B cell (primary cell): ENCODE results near the gene BEAN1. TPM values are rescaled to one million over a fixed set of nuclear protein-coding genes. Genes with fewer than 3 reads are reported as not detected.

Source experiments
- ATAC-seq: fragments of 200-7000 bp; cut with Tn5 transposase; one replicate; pipeline ENCODE4 v1.10.0; 2021; ENCODE audit warnings: low read depth, mild to moderate bottlenecking, moderate number of reproducible peaks, moderate library complexity
- CTCF ChIA-PET: fragments of 350-600 bp; sonication (Branson Sonifier 250); formaldehyde crosslinking; loops from one replicate; lab custom pipeline; 2021; ENCODE audit warnings: antibody characterized with exemption, inconsistent platforms; lab: Charles Lee
- POLR2A ChIA-PET: fragments of 350-600 bp; sonication (Branson Sonifier 250); formaldehyde crosslinking; loops from one replicate; lab custom pipeline; 2021; ENCODE audit warnings: antibody characterized with exemption; lab: Charles Lee
- DNase-seq: peaks from one replicate; pipeline ENCODE4 v3.0.0; 2013
- H2AFZ ChIP-seq: 2 replicates; pipeline ENCODE4 v1.6.1; 2012; ENCODE audit warnings: mild to moderate bottlenecking, low read depth, low read length; ENCODE audit not compliant: insufficient read depth, poor library complexity, severe bottlenecking
- H3K27ac ChIP-seq, 2 donors: 1 replicate in 1 of 2; 2 replicates in 1 of 2; pipeline ENCODE4 v1.5.1; 2012 to 2013; ENCODE audit warnings: low read length in 2 of 2, mild to moderate bottlenecking in 2 of 2, moderate library complexity in 1 of 2
- H3K27me3 ChIP-seq, 4 experiments: fragments of 200-600 bp in 1 of 4; sonication (generic) in 1 of 4; replicated peaks in 1 of 4; 1 replicate in 2 of 4; 2 replicates in 2 of 4; pipeline versions ENCODE4 v1.6.1 to v1.7.0; 2013 to 2016; ENCODE audit warnings: low read length in 3 of 4, mild to moderate bottlenecking in 2 of 4, mixed read lengths in 1 of 4, moderate library complexity in 1 of 4; ENCODE audit not compliant: insufficient read depth in 4 of 4, control insufficient read depth in 3 of 4; ENCODE audit errors: control extremely low read depth in 1 of 4
- H3K36me3 ChIP-seq, 2 experiments: replicated peaks in 1 of 2; 1 replicate in 1 of 2; 2 replicates in 1 of 2; pipeline versions ENCODE4 v1.6.1 to v1.7.1; 2013; ENCODE audit warnings: low read length in 1 of 2; ENCODE audit not compliant: insufficient read depth in 2 of 2, control insufficient read depth in 1 of 2; ENCODE audit errors: control extremely low read depth in 1 of 2, extremely low read depth in 1 of 2
- H3K4me1 ChIP-seq, 2 donors: fragments of 200-600 bp in 1 of 2; sonication (generic) in 1 of 2; 1 replicate in 1 of 2; 2 replicates in 1 of 2; pipeline versions ENCODE4 v1.5.1 to v1.6.1; 2013 to 2017; ENCODE audit warnings: low read length in 2 of 2; ENCODE audit not compliant: control insufficient read depth in 2 of 2, insufficient read depth in 2 of 2
- H3K4me2 ChIP-seq: replicated peaks from 2 replicates; pipeline ENCODE3; 2012; ENCODE audit warnings: mild to moderate bottlenecking, low read depth, low read length; ENCODE audit not compliant: poor library complexity, severe bottlenecking
- H3K4me3 ChIP-seq, 5 experiments: fragments of 200-600 bp in 1 of 5; sonication (generic) in 1 of 5; 1 replicate in 3 of 5; 2 replicates in 2 of 5; pipeline versions ENCODE4 v1.5.1 to v1.7.0; 2011 to 2016; ENCODE audit warnings: low read length in 4 of 5, mild to moderate bottlenecking in 4 of 5, low read depth in 2 of 5, control low read depth in 1 of 5, moderate library complexity in 1 of 5; ENCODE audit not compliant: insufficient read depth in 1 of 5; ENCODE audit errors: control extremely low read depth in 1 of 5, extremely low read depth in 1 of 5
- H3K79me2 ChIP-seq: fragments of 200-600 bp; sonication (generic); one replicate; pipeline ENCODE4 v1.6.0; 2016; ENCODE audit warnings: low read length; ENCODE audit not compliant: control insufficient read depth, insufficient read depth
- H3K9ac ChIP-seq: fragments of 200-600 bp; sonication (generic); 2 replicates; pipeline ENCODE4 v1.6.1; 2017; ENCODE audit warnings: mild to moderate bottlenecking, low read length, moderate library complexity
- H3K9me3 ChIP-seq, 3 donors: one replicate each; pipeline versions ENCODE4 v1.6.1 to v1.7.1; 2013; ENCODE audit warnings: low read length in 2 of 3; ENCODE audit not compliant: control insufficient read depth in 2 of 3, insufficient read depth in 1 of 3; ENCODE audit errors: control extremely low read depth in 1 of 3
- H4K20me1 ChIP-seq: 2 replicates; pipeline ENCODE4 v1.6.0; 2012; ENCODE audit warnings: mild to moderate bottlenecking, low read length; ENCODE audit not compliant: insufficient read depth, control insufficient read depth, poor library complexity, severe bottlenecking
- H3K27ac Mint-ChIP-seq: one replicate; pipeline ENCODE4 v1.8.0; 2021; ENCODE audit warnings: mixed read lengths
- H3K27me3 Mint-ChIP-seq: one replicate; pipeline ENCODE4 v1.8.0; 2021; ENCODE audit warnings: mixed read lengths
- H3K4me1 Mint-ChIP-seq: one replicate; pipeline ENCODE4 v1.8.0; 2021; ENCODE audit warnings: mixed read lengths
- H3K4me3 Mint-ChIP-seq: one replicate; pipeline ENCODE4 v1.8.0; 2021; ENCODE audit warnings: mixed read lengths
- H3K9me3 Mint-ChIP-seq: one replicate; pipeline ENCODE4 v1.8.0; 2022; ENCODE audit warnings: mixed read lengths; ENCODE audit not compliant: insufficient read depth
- CTCF ChIP-seq: fragments of 200-600 bp; IDR thresholded peaks from one replicate; pipeline ENCODE4 v1.8.0; 2022; ENCODE audit warnings: antibody characterized with exemption, mild to moderate bottlenecking
- EZH2 ChIP-seq: IDR thresholded peaks from 2 replicates; pipeline ENCODE4 v1.6.1; 2012; ENCODE audit warnings: borderline replicate concordance, low read depth, mild to moderate bottlenecking, moderate library complexity, low read length; ENCODE audit not compliant: insufficient read depth, poor library complexity, severe bottlenecking
- WGBS: methylation state at CpG from one replicate; pipeline ENCODE4 v1.1.5; 2013; ENCODE audit warnings: missing lambda C conversion rate; ENCODE audit not compliant: insufficient coverage; 5-methylcytosine and 5-hydroxymethylcytosine counted together
- intact Hi-C: fragments of 100-400 bp; cut with micrococcal nuclease; formaldehyde crosslinking; loops from one replicate; pipeline ENCODE4 v1.10.0; 2022
- polyA plus RNA-seq: library from polyadenylated mRNA; depleted of rRNA; stranded (reverse); fragments of >200 nt; gene quantifications from 2 replicates; pipeline ENCODE4 v1.2.3, GENCODE V29; 2012
- total RNA-seq, 2 donors: library from RNA; stranded (reverse); fragments of 120-200 nt in 1 of 2; gene quantifications; 1 replicate in 1 of 2; 2 replicates in 1 of 2; pipeline versions ENCODE4 v1.2.3 to v1.2.4, GENCODE V29; 2013 to 2022

The BEAN1 gene
- total and polyA plus RNA-seq, 2 donors (not counting 1 experiment from before 2014, with no cell fraction given) = not detected

DNA sequence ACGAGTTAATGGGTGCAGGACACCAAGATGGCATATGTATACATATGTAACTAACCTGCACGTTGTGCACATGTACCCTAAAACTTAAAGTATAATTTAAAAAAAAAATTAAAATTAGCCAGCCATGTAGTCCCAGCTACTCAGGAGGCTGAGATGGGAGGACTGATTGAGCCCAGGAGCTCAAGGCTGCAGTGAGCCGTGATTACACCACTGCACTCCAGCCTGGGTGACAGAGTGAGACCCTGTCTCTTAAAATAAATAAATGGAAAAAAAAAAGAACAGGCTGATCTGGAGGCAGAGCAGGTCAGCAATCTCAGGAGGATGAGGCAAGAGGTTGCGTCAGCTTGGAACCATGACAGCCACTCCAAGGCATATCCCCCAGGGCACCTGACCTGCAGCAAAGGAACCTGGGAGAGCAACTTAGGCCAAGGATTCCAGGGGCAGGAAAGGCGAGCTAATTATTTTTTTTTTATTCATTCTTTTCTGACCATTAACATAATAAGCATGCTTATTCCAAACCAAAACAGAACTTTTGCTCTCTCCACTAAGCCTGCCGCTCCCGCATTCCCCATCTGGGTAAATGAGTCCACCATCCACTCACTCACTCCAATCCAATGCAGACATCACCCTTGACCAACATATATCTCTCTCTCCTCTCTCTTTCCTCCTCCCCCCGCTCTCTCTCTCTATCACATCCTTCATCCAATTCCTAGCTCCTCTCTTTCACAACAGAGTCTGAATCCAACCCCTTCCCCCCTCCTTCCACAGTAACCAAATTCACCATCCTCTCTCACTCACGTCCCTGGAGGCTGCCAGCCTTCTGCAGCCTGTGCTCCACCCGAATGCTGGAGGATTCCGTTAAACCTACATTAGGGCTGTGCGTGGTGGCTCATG, 75.2 kb downstream of the BEAN1 start:
- H3K9ac ChIP-seq = no peak overlapping the region
- no peak overlapping the region for H3K4me3 ChIP-seq
- H3K9me3 ChIP-seq = no peaks in the 10 kb centered on the region
- ATAC-seq = no peak
- H4K20me1 ChIP-seq = no peaks in the 10 kb centered on the region
- H3K36me3 ChIP-seq = no peaks in the 10 kb centered on the region
- no peaks in the 10 kb centered on the region for H3K4me1 ChIP-seq
- H3K27ac ChIP-seq = no peak overlapping the region
- TF ChIP-seq CTCF (no peak), EZH2 (no peak)
- Mint-ChIP-seq H3K27ac (no peak overlapping the region), H3K4me3 (no peak overlapping the region), H3K9me3 (no peaks in the 10 kb centered on the region), H3K27me3 (no peaks in the 10 kb centered on the region), H3K4me1 (peaks cover 4% of the 10 kb centered on the region)
- no peak for DNase-seq
- no peak overlapping the region for H3K4me2 ChIP-seq
- POLR2A ChIA-PET = no interaction called here
- CTCF ChIA-PET = interaction anchor here (1.1 kb wide), 1 partner anchor 11 kb away, joined by 3 read pairs; no protein-coding TSS in a partner anchor
- no peak overlapping the region for H2AFZ ChIP-seq
- 98% methylated on average over 8 of the region's 12 CpGs for WGBS
- H3K79me2 ChIP-seq = no peaks in the 10 kb centered on the region
- intact Hi-C loops = no loop called here
- H3K27me3 ChIP-seq = no peaks in the 10 kb centered on the region

GRCh38 chr16:66503030-66503429, 75.9 kb downstream of the BEAN1 start:
- Histone ChIP-seq H3K9ac (no peak overlapping the region), H3K27me3 (no peaks in the 10 kb centered on the region), H3K36me3 (no peaks in the 10 kb centered on the region), H3K4me3 (no peak overlapping the region), H3K27ac (no peak overlapping the region), H3K79me2 (no peaks in the 10 kb centered on the region), H3K9me3 (no peaks in the 10 kb centered on the region), H3K4me1 (no peaks in the 10 kb centered on the region), H3K4me2 (no peak overlapping the region), H2AFZ (no peak overlapping the region), H4K20me1 (no peaks in the 10 kb centered on the region)
- ChIA-PET POLR2A (no interaction called here), CTCF (interaction anchor here (1.1 kb wide), 1 partner anchor 12 kb away, joined by 3 read pairs; no protein-coding TSS in a partner anchor)
- TF ChIP-seq EZH2 (no peak), CTCF (no peak)
- peaks cover 7% of the 10 kb centered on the region for H3K4me1 Mint-ChIP-seq
- H3K4me3 Mint-ChIP-seq = no peak overlapping the region
- no peaks in the 10 kb centered on the region for H3K9me3 Mint-ChIP-seq
- ATAC-seq (no peak), DNase-seq (no peak)
- no peak overlapping the region for H3K27ac Mint-ChIP-seq
- intact Hi-C loops = no loop called here
- H3K27me3 Mint-ChIP-seq = no peaks in the 10 kb centered on the region
- WGBS = 96% methylated on average over 2 of the region's 2 CpGs
